ENCODE data around the gene FMN1.
A peak's percentile ranks its signal among the peaks of the same experiment; 100 is the strongest.

FMN1 gene, protein sequence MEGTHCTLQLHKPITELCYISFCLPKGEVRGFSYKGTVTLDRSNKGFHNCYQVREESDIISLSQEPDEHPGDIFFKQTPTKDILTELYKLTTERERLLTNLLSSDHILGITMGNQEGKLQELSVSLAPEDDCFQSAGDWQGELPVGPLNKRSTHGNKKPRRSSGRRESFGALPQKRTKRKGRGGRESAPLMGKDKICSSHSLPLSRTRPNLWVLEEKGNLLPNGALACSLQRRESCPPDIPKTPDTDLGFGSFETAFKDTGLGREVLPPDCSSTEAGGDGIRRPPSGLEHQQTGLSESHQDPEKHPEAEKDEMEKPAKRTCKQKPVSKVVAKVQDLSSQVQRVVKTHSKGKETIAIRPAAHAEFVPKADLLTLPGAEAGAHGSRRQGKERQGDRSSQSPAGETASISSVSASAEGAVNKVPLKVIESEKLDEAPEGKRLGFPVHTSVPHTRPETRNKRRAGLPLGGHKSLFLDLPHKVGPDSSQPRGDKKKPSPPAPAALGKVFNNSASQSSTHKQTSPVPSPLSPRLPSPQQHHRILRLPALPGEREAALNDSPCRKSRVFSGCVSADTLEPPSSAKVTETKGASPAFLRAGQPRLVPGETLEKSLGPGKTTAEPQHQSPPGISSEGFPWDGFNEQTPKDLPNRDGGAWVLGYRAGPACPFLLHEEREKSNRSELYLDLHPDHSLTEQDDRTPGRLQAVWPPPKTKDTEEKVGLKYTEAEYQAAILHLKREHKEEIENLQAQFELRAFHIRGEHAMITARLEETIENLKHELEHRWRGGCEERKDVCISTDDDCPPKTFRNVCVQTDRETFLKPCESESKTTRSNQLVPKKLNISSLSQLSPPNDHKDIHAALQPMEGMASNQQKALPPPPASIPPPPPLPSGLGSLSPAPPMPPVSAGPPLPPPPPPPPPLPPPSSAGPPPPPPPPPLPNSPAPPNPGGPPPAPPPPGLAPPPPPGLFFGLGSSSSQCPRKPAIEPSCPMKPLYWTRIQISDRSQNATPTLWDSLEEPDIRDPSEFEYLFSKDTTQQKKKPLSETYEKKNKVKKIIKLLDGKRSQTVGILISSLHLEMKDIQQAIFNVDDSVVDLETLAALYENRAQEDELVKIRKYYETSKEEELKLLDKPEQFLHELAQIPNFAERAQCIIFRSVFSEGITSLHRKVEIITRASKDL (N-terminal part only)

DNA sequence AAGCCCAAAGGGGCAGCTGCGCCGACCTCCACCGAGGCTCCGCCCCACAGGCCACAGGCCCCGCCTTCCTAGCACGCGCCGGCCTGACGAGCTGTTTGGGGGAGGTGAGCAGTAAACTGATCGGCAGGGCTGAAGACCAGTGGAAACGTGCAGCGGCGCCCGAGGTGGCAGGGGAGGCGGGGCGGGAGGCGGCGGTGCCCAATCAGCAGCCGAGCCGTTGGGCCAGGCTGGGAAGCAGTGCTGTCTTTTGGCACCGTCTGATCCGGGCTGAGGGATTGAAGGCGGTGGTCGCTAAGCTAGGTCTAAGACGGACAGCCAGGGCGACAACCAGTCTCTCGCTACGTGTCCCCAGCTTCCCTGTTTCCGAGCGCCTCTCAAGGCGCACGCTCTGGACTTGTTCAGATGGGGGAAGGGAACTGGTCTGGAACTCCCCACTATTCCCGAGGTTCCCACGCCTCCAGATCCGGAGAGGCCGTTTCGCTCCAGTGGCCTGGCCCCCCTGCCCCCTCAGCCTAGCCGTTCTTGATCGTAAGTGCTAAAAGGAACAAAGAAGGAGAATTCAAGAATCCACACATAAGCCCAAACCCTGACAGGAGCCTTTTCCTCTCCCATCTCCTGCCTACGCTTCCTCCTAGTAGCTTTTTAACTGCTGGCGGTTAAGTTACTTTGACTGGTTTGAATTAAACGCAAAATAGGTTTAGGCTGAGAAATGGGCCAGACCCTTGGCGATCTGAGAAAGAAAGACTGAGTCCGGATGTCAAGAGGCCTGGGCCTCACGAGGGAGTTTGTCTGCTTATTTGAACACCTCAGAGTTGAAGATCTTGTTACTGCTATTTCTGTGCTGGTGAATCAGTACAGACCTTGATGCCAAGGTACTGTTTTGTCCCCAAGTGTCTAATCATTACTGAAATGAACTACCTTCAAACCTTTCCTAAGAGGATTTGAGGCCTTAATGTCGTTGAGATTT is at the start of gene FMN1:
FMN1 (minus strand) TSS at position 11 of the 967 bp plus-strand sequence. CDS start 39,800 bp downstream, outside the sequence.
- peak; percentile 79 to 86 (median 83) for DNase-seq (ENCODE audit: low read depth in 3 of 3, low spot score in 1 of 3)

DNA sequence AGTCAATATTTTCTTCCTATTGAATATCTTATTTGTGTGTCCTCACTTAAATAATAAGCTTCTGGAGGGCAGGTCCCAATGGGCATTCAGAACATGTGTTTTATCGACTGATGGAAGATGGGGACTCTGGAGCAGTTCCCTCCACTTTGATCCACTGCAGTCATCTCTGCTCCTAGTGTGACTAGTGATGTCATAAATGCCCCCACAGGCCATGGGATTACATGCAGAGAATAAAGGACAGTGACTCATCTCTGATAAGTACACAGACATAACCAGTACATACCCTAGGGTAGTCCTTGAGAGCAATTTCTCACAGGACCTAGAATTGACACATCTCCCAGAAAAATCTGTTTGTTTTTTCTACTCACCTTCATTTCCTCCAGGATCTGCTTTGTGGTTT is 49.4 kb upstream of the FMN1 start:
- no peak for DNase-seq (ENCODE audit: low read depth in 3 of 3, low spot score in 1 of 3)

DNA sequence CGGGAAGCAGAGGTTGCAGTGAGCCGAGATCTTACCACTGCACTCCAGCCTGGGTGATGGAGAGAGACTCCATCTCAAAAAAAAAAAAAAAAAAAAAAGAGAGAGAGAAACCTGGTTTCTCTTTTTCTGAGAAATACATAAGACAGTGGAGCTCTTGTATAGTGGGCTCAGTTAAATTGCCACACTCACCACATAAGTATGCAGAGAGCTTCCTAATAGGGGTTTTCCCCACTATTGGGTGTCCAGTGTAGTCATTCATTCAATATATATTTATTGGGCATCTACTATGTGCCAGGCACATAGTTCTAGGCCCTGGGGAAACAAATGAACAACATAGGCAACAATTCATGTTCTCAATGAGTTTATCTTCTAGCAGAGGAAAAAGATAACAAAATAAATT is 48.9 kb upstream of the FMN1 start:
- no peak for DNase-seq (ENCODE audit: low read depth in 3 of 3, low spot score in 1 of 3)

DNA sequence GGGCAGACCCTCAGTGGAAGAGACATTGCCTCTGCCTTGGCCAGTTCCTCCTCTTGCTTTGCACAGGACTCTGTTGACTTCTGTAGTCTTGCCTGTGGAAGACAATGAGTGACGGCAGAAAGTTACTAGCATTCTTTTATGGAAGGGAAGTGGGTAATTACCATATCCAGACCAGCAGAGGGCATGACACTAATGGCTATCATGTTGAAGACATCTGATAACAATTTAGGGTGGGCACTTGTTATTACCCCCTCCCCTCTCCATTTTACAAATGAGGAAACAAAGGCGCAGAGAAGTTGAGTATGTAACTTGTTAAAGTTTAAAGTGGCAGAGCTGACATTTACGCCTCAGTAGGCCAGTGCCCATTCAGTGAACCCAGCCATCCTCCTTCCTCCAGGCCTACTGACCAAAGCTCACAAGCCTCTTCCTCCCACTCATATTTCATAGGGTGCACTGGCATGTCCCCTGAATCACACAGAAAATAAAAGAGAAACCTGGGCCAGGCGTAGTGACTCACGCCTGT is 48.2 kb upstream of the FMN1 start:
- DNase-seq (ENCODE audit: low read depth in 3 of 3, low spot score in 1 of 3) = no peak

DNA sequence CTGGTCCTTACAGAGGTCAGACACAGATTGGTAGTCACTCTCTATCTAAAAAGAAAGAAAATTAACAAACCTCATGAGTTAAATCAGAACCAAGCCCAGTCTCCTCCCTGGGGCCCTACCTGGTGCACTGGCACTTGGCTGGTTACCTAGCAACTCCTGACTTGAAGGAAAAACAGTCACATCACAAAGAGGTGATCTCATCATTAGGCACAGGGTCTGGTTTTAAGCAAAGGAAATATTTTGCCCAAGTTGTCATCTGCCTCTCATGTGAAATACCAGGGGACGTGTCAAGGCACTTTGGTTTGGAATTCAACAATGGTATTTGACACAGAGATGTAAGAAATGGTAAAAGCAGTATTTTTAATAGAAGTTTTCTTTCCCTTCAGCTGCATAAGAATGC is 47.7 kb upstream of the FMN1 start:
- DNase-seq (ENCODE audit: low read depth in 3 of 3, low spot score in 1 of 3) = no peak

DNA sequence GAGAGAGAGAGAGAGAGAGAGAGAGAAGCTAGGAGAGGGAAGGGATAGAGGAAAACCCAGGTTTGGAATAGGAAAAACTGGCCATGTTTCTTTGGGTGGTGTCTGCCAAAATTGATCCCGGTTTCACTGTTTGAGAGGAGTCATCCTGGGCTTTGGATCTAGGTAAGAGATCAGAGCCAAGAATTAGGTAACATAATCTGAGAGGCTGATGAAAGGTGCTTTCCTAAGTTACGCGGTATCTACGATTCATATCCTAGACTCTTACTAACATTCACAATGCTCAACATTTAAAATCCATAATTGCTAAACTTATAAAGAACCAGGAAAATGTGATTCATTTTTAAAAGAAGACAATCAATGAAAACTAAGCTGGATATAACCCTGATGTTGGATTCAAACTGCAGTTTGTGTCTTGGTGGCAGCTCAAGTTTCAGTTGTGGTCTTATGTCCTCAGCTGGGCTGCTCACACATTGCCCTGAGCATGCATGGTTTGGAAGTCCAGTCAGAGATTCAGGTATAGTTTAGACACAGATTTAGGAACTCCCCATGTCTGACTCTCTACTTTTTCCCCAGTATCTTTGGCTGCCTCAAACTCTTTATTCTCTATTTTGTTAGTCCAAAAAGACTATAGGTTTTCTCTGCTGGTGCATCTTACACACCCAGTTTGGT is 42.5 kb upstream of the FMN1 start:
- DNase-seq (ENCODE audit: low read depth in 3 of 3, low spot score in 1 of 3) = no peak

DNA sequence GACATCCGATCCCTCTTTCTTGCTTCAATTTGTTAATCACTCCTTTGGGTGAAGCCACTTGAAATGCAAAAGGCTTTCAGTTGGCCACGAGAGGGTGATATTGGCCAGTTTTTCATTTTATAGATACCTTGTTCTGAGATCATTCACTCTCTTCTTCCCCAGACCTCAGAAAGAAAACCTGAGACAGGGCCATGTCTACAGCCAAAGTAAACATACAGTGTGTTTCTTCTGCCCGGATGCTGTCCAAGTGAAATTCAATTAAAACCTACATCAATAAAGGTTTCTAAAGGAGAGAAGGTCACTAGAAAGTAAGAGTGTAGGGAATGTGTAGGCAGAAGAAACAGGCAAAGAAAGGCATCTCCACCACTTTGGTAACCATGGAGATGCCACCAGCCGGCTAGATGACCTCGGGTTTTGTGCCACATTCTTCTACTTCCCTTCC is 39.5 kb upstream of the FMN1 start:
- no peak for DNase-seq (ENCODE audit: low read depth in 3 of 3, low spot score in 1 of 3)

DNA sequence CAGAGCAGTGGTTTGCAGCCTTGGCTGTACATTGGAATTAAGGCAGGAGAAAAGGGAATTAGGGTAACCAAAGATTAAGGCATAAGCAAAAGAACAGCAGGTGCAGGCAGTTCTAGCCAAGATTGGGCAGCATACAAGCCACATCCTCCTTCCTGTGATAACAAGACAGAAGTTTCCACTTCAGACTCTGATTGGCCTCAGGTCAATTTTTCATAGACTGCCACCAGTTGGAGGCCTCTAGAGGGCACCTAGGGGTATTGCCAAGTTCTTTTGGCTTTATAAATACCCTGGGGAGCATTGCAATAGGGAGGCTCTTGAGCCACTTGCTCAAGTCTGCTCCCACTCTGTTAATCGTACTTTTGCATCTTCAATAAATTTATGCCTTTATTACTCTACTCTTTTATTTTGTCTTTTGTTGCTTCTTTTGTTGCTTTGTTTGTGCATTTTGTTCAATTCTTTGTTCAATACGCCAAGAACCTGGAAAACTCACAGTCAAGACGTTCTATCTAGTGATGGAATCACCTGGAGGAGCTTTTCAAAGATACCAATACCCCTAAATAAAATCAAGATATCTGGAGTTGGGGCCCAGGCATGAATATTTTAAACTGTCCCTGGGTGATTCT is 32.2 kb upstream of the FMN1 start:
- DNase-seq (ENCODE audit: low read depth in 3 of 3, low spot score in 1 of 3) = peak in 2 of 3 donors; percentile 28 to 50

DNA sequence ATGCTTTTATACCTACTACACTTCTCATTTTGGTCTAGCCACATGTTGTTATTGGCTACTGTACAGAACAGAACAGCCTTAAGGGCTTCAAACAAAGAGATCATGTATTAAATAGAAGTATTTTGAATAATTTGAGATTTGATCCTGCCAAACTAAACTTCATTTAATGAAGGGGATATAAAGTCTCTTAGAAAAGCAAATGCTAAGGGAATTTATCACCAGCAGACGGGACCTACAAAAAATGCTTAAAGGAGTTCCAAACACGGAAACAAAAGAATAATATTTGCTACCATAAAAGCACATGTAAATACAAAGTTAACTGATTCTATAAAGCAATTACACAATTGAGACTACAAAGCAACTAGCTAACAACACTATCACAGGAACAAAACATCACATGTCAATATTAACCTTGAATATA is 23.6 kb upstream of the FMN1 start:
- DNase-seq (ENCODE audit: low read depth in 3 of 3, low spot score in 1 of 3) = no peak

DNA sequence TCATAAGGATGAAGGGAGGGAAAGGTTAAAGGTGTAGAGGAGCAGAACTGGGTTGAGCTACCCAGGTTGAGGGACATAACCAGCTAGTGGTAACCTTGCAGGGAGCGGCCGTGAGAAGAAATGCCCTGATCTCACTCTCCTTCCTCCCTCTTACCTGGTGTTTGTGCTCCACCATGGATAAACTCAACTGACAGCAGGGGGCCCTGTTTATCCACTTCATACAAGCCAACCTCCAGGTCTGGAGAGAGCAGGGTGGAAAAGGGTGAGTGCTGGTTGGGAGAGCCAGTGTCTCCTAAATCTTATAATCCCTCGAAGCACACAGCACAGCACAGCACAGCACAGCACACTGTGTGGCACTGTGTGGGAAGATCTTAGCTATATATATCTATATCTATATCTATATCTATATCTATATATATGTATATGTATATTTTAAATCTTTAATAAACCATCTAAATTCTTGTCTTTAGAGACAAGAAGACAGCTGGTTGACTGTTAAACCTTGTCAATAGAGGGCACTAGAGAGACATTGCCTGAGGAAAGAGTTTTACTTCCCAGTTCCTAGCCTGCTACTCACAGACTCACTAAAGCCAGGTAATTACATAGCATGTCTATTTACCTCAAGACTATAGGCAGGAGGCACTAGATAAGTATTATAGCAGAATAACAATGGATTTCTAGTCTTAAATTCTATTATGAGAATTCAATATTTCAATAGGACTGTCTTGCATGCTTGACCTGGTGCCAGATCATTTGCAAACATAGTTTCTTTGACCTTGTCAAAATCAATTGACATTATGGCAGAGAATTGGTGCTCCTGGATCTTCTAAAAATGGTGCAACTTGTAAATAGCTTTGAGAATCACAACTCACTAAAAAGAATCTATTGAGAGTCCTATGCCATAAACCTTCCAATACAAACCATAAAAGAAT is 21.7 kb upstream of the FMN1 start:
- DNase-seq (ENCODE audit: low read depth in 3 of 3, low spot score in 1 of 3) = no peak

DNA sequence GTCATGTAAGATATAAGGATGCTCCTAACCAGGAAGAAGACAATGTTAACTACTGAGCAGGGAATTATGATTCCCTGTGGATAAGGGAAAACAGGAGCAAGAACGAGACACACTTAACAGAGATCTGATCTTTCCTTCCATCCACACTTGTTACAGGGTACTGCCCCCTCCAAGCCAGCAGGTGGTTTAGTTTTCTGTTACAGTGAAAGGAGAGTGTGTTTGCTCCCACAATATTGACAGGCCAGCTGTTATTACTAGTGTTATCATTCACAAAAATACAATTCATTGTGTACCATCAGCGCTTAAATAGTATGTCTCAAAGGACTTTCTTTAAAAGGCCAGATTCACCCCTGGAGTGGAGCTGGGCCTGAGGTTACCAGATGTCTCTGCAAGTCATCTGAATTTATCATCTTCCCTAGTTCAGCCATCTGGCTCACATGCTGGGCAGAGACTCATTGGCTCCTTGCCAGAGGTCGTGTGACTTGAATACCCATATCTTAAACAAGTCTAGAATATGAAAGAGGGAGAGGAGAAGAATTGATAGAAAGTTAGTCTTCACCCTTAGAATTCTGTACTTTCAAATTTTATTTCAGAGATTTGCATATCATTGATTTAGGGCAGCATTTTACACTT is 16.8 kb upstream of the FMN1 start:
- no peak for DNase-seq (ENCODE audit: low read depth in 3 of 3, low spot score in 1 of 3)

DNA sequence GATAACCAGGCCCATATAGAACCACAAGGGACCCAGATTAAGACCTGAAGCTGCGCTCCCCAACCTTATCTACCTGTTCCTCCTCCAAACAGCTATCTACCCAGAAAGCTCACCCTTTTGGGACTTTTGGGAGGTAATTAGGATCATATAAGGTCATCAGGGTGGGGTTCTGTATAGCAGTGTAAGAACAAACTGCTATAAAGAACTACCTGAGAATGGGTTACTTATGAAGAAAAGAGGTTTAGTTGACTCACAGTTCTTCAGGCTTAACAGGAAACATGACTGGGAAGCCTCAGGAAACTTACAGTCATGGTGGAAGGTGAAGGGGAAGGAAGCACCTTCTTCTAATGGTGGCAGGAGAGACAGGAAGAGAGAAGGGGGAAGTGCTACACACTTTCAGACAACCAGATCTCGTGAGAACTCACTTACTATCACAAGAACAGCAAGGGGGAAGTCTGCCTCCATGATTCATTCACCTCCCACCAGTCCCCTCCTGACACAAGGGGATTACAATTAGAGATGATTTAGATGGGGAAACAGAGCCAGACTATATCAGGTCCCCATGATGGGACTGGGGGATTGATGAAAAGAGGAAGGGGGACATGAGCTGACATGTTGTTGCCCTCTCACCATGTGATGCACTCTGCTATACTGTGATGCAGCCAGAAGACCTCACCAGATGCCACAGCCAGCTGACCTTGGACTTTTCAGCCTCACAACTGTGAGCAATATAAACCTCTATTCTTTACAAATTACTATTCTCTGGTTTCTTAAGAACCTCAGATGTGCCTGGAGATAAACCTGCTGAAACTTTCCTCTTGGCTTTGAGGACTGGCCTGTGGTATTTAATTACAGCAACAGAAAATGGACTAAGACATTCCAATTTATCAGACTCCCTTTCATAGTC is 15.3 kb upstream of the FMN1 start:
- DNase-seq (ENCODE audit: low read depth in 3 of 3, low spot score in 1 of 3) = no peak

DNA sequence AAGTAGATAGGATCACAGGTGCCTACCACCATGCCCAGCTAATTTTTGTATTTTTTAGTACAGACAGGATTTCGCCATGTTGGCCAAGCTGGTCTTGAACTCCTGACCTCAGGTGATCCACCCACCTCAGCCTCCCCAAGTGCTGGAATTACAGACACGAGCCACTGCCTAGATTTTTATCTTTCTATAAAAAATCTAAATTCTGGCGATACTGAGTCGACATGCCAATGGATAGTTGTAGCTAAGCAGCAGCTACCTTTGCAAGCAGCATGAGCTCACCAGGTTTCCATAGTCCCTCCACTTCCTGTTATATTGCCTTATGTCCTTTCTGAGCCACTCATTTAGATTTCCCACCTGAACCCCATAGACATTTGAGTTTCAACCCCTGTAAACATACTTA is 13.1 kb upstream of the FMN1 start:
- no peak for DNase-seq (ENCODE audit: low read depth in 3 of 3, low spot score in 1 of 3)

DNA sequence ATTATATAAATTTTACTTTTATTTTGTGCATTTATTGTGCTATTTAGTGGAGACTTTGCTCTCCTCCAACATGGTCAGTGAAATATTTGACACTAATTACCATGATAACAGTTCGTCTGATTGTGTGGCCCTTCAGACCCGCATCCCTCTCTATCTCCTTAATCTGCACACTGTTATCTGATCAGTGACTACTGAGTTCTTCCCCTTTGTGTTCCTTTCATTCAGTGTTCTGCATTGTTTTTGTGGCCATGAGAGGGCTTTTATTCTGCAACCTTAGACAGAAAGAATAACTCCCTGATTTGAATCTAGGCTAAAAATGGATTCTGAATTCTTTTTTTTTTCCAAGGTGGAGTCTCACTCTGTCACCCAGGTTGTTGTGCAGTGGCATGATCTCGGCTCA is 11.9 kb upstream of the FMN1 start:
- DNase-seq (ENCODE audit: low read depth in 3 of 3, low spot score in 1 of 3) = no peak

DNA sequence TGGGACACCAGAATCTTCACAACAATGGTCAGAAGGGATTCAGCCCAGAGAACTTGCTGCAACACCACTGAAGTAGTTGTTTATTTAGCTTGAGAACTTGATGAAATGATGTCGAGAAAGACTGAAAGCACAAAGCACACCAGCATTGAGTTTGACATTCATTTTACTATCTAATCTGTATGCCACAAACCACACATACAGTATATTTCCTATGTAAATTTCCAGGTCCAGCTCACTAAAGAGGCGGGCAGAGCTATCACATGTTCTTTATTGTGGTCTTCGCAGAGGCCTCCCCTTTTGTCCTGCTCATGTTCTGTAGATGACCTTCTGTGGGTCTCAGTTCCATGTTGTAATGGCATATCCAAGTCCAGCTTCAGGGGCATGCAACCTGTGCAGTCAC is 10.4 kb upstream of the FMN1 start:
- DNase-seq (ENCODE audit: low read depth in 3 of 3, low spot score in 1 of 3) = no peak

DNA sequence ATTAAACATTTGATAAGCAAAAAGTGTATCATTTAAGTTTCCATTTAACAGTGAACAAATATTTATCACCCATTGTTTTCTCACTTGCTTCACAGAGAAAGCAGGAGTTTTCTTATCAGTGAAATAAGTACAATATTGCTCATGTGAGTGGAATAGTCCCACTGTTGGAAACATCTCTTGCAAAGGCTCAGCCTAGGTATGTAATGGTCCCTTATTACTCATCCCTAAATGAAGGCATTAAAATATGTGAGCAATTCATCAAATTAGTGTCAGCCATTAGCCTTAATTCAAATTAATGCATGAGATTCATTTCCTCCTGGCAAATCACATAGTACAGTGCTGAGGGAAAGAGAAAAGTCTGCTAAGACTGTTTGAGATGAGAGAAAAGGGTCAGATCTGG is 9.6 kb upstream of the FMN1 start:
- no peak for DNase-seq (ENCODE audit: low read depth in 3 of 3, low spot score in 1 of 3)
